ENCODE results near the gene TOLLIP.

GRCh38 chr11:1281326-1281973, 28.0 kb downstream of the TOLLIP start:
- no peak for TF ChIP-seq POLR2AphosphoS5 (IDR thresholded peaks at IDR 0.05; ENCODE audit: low read depth, low read length)
- no peak for TF ChIP-seq POU2F2 (IDR thresholded peaks at IDR 0.05; ENCODE audit: low read depth, low read length)
- no peak for TF ChIP-seq POLR2A (IDR thresholded peaks at IDR 0.05; ENCODE audit: low read depth, low read length)
- TF ChIP-seq SPI1 (IDR thresholded peaks at IDR 0.05; ENCODE audit: low read depth, low read length), result no peak
- no peak for TF ChIP-seq PAX5 (IDR thresholded peaks at IDR 0.05; ENCODE audit: insufficient read depth, low read length, severe bottlenecking)

Data from GM12891 (cell line).